Mesodermal cell (in vitro differentiated cells): ENCODE results near the gene PAK4.
"Not testable (repeated sequence)": the region's sequence is repeated elsewhere in the genome, so short reads cannot be mapped to it uniquely, and the experiment has no call there.

Experiments used
- H3K27ac ChIP-seq: 2 replicates; pipeline ENCODE4 v1.7.0; 2013; ENCODE audit warnings: mild to moderate bottlenecking, low read depth, low read length, moderate library complexity; ENCODE audit not compliant: severe bottlenecking
- H3K36me3 ChIP-seq: 2 replicates; pipeline ENCODE4 v1.7.1; 2013; ENCODE audit warnings: mild to moderate bottlenecking, low read length, moderate library complexity; ENCODE audit not compliant: control insufficient read depth, insufficient read depth
- H3K4me1 ChIP-seq: one replicate; pipeline ENCODE4 v1.7.1; 2013; ENCODE audit warnings: mild to moderate bottlenecking, low read length; ENCODE audit not compliant: insufficient read depth, control insufficient read depth, poor library complexity, severe bottlenecking
- H3K4me3 ChIP-seq: 2 replicates; pipeline ENCODE4 v1.7.0; 2013; ENCODE audit warnings: low read length, control low read depth, mild to moderate bottlenecking; ENCODE audit not compliant: insufficient read depth, poor library complexity, severe bottlenecking; ENCODE audit errors: extremely low read depth
- H3K9me3 ChIP-seq: 2 replicates; pipeline ENCODE4 v1.7.1; 2013; ENCODE audit warnings: mild to moderate bottlenecking, low read length, moderate library complexity; ENCODE audit not compliant: control insufficient read depth
- WGBS, 2 experiments: methylation state at CpG; one replicate each; pipeline ENCODE4 v1.1.5; 2013; ENCODE audit warnings: missing lambda C conversion rate in 2 of 2; ENCODE audit not compliant: insufficient coverage in 2 of 2; 5-methylcytosine and 5-hydroxymethylcytosine counted together

Gene PAK4

DNA sequence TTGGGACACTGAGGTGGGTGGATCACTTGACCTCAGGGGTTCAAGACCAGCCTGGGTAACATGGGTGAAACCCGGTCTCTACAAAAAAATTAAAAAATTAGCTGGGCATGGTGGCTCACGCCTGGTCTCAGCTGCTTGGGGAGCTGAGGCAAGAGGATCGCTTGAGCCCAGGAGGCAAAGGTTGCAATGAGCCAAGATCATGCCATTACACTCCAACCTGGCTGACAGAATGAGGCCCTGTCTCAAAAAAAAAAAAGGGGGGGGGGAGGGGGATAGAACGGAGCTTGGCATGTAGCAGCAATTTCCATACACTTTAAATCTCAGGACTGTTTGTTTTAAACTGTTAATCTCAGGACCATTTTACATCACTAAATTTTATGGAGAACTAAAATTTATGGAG lies 39.2 kb upstream of the PAK4 start:
- Histone ChIP-seq H3K36me3 (no peaks in the 10 kb centered on the region), H3K4me3 (no peak overlapping the region), H3K4me1 (no peaks in the 10 kb centered on the region), H3K9me3 (no peaks in the 10 kb centered on the region), H3K27ac (no peak overlapping the region)
- WGBS, 2 experiments, result 92% methylated on average over 2 of the region's 4 CpGs

DNA sequence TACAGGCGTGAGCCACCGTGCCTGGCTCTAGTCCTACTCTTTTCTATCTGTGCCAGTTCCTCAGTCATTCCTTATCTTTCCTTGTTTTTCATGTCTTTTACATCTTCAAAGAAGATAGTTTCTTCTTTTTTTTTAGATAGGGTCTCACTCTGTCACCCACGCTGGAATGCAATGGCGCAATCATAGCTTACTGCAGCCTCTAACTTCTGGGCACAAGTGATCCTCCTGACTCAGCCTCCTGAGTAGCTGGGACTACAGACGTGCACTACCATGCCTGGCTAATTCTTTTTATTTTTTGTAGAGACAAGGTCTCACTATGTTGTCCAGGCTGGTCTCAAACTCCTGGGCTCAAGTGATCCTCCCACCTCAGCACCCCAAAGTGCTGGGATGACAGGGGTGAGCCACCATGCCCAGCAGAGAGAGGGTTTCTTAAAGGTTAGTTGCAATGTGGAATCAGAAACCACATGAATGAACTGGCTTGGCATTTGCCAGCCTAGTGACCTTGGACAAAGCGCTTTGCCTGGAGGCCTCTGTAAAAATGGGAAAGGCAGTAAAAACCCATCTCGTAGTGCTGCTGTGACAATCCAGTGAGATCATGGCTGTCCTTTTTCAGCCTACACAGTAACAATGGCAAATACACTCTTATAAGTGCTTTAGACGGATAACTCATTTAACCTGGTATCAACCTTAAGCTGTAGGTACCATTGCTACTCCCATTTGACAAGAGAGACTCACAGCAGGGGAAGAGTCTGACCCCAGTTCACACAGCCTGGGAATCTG lies 37.5 kb upstream of the PAK4 start:
- WGBS, 2 experiments, result 80 to 86% methylated on average over 8 of the region's 8 CpGs
- no peaks in the 10 kb centered on the region for H3K9me3 ChIP-seq
- H3K27ac ChIP-seq, result no peak overlapping the region
- no peaks in the 10 kb centered on the region for H3K36me3 ChIP-seq
- no peaks in the 10 kb centered on the region for H3K4me1 ChIP-seq
- no peak overlapping the region for H3K4me3 ChIP-seq

DNA sequence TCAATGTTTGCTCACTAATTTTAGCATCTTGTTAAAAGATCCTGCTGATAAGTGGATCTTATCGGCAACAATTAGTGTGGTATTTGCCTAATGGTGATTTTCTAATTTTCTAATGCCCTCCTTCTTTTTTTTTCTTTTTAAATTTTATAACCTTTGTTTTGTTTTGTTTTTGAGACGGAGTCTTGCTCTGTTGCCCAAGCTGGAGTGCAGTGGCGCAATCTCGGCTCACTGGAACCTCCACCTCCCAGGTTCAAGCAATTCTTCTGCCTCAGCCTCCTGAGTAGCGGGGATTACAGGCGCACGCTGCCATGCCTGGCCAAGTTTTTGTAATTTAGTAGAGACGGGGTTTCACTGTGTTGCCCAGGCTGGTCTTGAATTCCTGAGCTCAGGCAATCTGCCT lies 35.6 kb upstream of the PAK4 start:
- H3K4me1 ChIP-seq, H3K4me3 ChIP-seq, H3K36me3 ChIP-seq, H3K9me3 ChIP-seq, H3K27ac ChIP-seq: not testable (repeated sequence)
- 80 to 86% methylated on average over 3 to 4 of the region's 8 CpGs for WGBS, 2 experiments

DNA sequence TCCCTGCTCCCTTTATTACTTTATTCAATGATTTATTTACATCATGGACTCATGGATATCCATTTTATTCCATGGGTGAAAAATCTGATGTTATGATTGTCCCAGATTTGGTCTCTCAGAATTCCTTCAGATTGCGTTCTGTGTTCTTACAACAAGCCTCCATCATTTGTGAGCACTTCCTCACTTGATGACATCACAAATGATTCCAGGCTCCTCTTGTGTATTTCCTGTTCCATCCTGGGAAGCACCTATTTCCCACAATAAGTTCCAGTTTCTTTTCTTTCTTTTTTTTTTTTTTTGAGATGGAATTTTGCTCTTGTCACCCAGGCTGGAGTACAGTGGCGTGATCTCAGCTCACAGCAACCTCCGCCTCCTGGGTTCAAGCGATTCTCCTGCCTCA lies 34.7 kb upstream of the PAK4 start:
- H3K36me3 ChIP-seq, result no peaks in the 10 kb centered on the region
- H3K4me1 ChIP-seq, result no peaks in the 10 kb centered on the region
- 80 to 83% methylated on average over 2 to 3 of the region's 4 CpGs for WGBS, 2 experiments
- H3K9me3 ChIP-seq, result no peaks in the 10 kb centered on the region
- H3K4me3 ChIP-seq, result no peak overlapping the region
- no peak overlapping the region for H3K27ac ChIP-seq

DNA sequence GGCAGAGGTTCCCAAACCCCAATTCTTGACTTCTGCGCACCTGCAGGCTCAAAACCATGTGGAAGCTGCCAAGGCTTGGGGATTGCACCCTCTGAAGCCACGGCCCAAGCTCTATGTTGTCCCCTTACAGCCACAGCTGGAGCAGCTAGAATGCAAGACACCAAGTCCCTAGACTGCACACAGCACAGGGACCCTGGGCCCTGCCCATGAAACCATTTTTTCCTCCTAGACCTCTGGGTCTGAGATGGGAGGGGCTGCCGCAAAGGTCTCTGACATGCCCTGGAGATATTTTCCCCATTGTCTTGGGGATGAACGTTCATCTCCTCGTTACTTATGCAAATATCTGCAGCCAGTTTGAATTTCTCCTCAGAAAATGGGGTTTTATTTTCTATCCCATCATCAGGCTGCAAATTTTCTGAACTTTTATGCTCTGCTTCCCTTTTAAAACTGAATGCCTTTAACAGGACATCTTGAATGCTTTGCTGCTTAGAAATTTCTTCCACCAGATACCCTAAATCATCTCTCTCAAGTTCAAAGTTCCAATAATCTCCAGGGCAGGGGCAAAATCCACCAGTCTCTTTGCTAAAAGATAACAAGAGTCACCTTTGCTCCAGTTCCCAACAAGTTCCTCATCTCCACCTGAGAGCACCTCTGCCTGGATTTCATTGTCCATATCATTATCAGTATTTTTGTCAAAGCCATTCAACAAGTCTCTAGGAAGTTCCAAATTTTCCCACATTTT lies 29.6 kb upstream of the PAK4 start:
- 61 to 62% methylated on average over 5 of the region's 5 CpGs for WGBS, 2 experiments
- H3K9me3 ChIP-seq, H3K4me1 ChIP-seq, H3K36me3 ChIP-seq, H3K27ac ChIP-seq, H3K4me3 ChIP-seq: not testable (repeated sequence)

DNA sequence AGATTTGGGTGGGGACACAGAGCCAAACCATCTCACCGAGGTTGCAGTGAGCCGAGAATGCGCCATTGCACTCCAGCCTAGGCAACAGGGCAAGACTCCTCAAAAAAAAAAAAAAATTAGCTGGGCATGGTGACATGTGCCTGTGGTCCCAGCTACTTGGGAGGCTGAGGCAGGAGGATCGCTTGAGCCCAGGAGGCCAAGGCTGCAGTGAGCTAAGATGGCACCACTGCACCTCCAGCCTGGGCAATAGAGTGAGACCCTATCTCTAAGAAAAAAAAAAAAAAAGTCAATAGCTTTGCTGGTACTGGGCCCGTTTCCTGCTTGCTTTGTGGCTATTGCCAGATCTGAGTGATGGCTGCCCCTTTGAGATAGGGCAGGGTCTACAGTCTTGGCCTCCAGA lies 28.3 kb upstream of the PAK4 start:
- no peak overlapping the region for H3K27ac ChIP-seq
- no peaks in the 10 kb centered on the region for H3K36me3 ChIP-seq
- 78 to 81% methylated on average over 3 to 4 of the region's 5 CpGs for WGBS, 2 experiments
- no peaks in the 10 kb centered on the region for H3K9me3 ChIP-seq
- H3K4me3 ChIP-seq, result no peak overlapping the region
- H3K4me1 ChIP-seq, result no peaks in the 10 kb centered on the region

DNA sequence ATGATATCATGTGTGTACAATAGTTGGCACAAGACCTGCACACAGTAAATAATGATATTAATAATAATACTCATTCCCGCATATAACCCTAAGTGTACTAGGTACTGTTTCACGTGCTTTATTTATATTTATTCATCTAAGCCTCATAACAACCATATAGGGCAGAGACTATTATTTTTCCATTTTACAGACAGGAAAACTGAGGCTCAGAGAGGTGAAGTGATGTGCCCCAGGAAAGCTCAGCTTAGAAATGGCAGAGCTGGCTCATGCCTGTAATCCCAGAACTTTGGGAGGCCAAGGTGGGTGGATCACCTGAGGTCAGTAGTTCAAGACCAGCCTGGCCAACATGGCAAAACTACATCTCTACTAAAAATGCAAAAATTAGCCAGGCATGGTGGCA lies 27.9 kb upstream of the PAK4 start:
- Histone ChIP-seq H3K27ac (no peak overlapping the region), H3K36me3 (no peaks in the 10 kb centered on the region), H3K4me3 (no peak overlapping the region), H3K9me3 (no peaks in the 10 kb centered on the region), H3K4me1 (no peaks in the 10 kb centered on the region)
- no CpG with 5 or more reads among the region's 2 CpGs for WGBS, 2 experiments

DNA sequence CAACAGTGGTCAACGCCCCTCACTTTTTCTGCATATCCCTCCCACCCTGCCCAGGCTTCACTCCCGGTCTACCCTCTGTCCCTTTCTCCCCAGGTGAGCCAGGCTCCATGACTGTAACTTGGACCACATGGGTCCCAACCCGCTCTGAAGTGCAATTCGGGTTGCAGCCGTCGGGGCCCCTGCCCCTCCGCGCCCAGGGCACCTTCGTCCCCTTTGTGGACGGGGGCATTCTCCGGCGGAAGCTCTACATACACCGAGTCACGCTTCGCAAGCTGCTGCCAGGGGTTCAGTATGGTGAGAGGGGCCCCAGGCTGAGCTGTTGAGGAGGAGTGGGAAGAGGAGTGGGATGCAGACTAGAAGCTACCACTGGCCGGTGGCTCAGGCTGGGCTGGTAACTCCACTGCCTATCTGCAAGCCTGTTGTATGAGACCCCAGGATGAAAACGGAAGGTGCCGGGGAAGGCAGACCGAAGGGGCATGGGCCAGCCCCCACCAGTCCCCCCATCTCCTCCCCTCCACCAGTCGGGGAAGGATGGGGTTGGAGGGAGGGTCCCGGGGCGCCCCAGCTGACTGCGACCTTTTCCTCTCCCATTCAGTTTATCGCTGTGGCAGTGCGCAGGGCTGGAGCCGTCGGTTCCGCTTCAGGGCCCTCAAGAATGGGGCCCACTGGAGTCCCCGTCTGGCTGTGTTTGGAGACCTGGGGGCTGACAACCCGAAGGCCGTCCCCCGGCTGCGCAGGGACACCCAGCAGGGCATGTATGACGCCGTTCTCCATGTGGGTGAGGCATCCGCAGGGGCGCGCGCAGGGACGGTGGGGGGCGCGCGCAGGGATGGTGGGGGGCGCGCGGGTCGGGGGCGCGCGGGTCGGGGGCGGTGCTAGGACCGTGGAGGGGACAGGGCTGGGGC lies 27.0 kb upstream of the PAK4 start:
- 62 to 72% methylated on average over 17 to 28 of the region's 53 CpGs for WGBS, 2 experiments
- Histone ChIP-seq H3K4me3 (no peak overlapping the region), H3K9me3 (no peaks in the 10 kb centered on the region), H3K27ac (no peak overlapping the region), H3K36me3 (no peaks in the 10 kb centered on the region), H3K4me1 (no peaks in the 10 kb centered on the region)

DNA sequence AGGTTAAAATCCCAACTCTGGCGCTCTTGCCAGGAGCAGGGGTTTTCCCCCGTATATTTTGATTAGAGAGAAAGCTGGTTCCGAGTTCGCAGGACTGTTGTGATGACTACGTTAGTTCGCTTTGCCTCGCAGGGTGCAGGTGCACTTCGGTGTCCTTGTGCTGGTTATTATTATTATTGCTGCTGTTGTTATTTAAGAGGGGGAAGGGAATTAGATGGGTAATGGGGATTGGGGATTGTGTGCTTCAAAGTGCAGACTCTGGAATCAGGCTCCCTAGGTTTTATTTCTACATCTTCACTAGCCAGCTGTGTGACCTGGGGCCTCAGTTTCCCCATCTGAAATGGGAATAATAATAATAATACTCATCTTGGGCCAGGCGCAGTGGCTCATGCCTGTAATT lies 26.2 kb upstream of the PAK4 start:
- Histone ChIP-seq H3K27ac (no peak overlapping the region), H3K4me1 (no peaks in the 10 kb centered on the region), H3K4me3 (no peak overlapping the region), H3K36me3 (no peaks in the 10 kb centered on the region), H3K9me3 (no peaks in the 10 kb centered on the region)
- WGBS, 2 experiments, result 71 to 75% methylated on average over 2 to 8 of the region's 9 CpGs

DNA sequence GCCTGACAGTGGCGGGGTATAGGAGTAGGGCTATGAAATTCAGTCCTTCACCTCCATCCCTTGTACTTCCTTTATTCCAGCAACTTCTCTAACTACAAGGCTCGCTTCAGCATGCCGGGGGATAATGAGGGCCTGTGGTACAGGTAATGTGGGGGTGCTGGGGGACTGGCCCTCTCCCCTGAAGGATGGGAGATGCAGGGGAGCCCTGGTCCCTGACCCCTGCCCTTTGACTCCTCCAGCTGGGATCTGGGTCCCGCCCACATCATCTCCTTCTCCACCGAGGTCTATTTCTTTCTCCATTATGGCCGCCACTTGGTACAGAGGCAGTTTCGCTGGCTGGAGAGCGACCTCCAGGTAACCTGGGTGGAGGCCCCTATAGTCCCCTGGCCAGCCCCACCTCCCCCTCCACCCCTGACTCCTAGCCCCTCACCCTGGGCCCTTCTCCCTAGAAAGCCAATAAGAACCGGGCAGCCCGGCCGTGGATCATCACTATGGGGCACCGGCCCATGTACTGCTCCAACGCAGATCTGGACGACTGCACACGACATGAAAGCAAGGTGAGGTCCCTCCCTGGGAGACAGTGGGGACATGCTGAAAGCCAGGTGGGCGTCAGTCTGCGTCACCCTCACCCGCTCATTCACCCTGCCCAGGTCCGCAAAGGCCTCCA lies 25.0 kb upstream of the PAK4 start:
- H3K27ac ChIP-seq, result no peak overlapping the region
- no peaks in the 10 kb centered on the region for H3K9me3 ChIP-seq
- H3K4me1 ChIP-seq, result no peaks in the 10 kb centered on the region
- WGBS, 2 experiments, result 89 to 90% methylated on average over 16 of the region's 19 CpGs
- H3K4me3 ChIP-seq, result no peak overlapping the region
- H3K36me3 ChIP-seq, result no peaks in the 10 kb centered on the region
